ENCODE measurements around the gene FAM162B.

The FAM162B gene

DNA sequence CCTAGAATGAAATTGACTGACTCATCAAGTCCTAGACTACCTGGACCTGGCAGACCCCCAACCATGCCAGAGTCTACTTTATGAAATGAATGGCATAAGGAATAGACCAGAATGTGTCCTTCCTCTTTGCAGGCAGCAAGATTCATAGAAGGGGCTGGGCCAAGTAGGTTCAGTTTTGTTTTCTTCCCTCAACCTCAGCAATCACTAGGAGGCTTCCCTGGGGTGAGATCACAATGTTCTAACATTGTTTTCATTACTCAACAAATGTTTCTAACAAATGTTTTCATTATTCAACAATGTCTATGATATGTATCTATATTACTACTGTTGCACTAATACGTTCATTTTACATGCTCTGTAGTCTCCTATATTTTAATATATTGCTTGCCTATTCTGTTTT lies 8.4 kb upstream of the FAM162B start:
- Histone ChIP-seq H2BK15ac (ENCODE audit: low read depth, poor library complexity, severe bottlenecking) (no peak overlapping the region), H2BK5ac (ENCODE audit: low read depth, low read length, poor library complexity, severe bottlenecking) (no peak overlapping the region), H4K91ac (ENCODE audit: low read length) (no peak overlapping the region), H3K36me3 (ENCODE audit: control insufficient read depth in 1 of 2, insufficient read depth in 2 of 2, low read depth in 1 of 2, low read length in 2 of 2) (no peaks in the 10 kb centered on the region), H3K4ac (ENCODE audit: low read depth in 1 of 2, low read length in 2 of 2) (no peak overlapping the region), H3K9ac (ENCODE audit: low read length) (no peak overlapping the region), H3K27ac (ENCODE audit: low read length, poor library complexity, severe bottlenecking) (no peak overlapping the region), H3K23ac (ENCODE audit: low read length in 2 of 2) (no peak overlapping the region), H2AK5ac (ENCODE audit: low read length, severe bottlenecking) (no peak overlapping the region), H2BK120ac (ENCODE audit: low read depth, low read length) (no peak overlapping the region), H3K4me3 (ENCODE audit: insufficient read depth in 1 of 2, low read depth in 1 of 2, low read length in 2 of 2) (no peak overlapping the region), H3K79me1 (replicated peaks; ENCODE audit: low read length, poor library complexity, severe bottlenecking) (no peaks in the 10 kb centered on the region), H2BK12ac (ENCODE audit: low read length in 2 of 2) (no peak overlapping the region), H3K4me2 (ENCODE audit: low read length, poor library complexity, severe bottlenecking) (no peak overlapping the region), H3K14ac (ENCODE audit: low read length in 2 of 2) (no peak overlapping the region), H3K27me3 (ENCODE audit: control insufficient read depth in 1 of 2, insufficient read depth in 1 of 2, low read length in 2 of 2) (no peaks in the 10 kb centered on the region), H3K4me1 (ENCODE audit: control insufficient read depth, insufficient read depth, low read depth, low read length) (no peaks in the 10 kb centered on the region), H3K9me3 (ENCODE audit: control insufficient read depth, low read length) (no peaks in the 10 kb centered on the region), H3K18ac (ENCODE audit: low read depth in 1 of 2, low read length in 2 of 2) (no peak overlapping the region), H2AFZ (ENCODE audit: low read depth, low read length) (no peak overlapping the region), H4K8ac (ENCODE audit: low read length) (no peak overlapping the region)
- no peak for DNase-seq
- WGBS = no CpG with 5 or more reads among the region's 1 CpG

DNA sequence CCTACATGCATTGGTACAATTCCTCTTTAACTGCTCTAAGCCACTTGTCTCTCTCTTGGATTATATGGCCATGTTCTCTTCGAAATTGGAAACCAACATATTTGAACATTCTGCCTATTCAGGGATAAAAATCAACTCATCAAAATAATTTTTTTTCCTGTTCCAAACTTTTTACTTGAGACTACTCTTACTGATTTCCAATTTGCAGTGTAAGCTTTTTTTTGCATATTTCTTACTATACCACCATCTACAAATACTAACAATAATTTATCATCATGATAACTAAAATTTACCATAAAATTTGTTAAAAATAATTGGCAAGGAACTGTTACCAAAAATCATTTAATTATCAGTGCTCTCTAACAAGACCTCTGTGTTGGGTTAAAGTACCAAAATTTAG lies 6.9 kb upstream of the FAM162B start:
- Histone ChIP-seq H3K14ac (ENCODE audit: low read length in 2 of 2) (no peak overlapping the region), H4K8ac (ENCODE audit: low read length) (no peak overlapping the region), H3K18ac (ENCODE audit: low read depth in 1 of 2, low read length in 2 of 2) (no peak overlapping the region), H3K27ac (ENCODE audit: low read length, poor library complexity, severe bottlenecking) (no peak overlapping the region), H3K4me1 (ENCODE audit: control insufficient read depth, insufficient read depth, low read depth, low read length) (no peaks in the 10 kb centered on the region), H4K91ac (ENCODE audit: low read length) (no peak overlapping the region), H3K9ac (ENCODE audit: low read length) (no peak overlapping the region), H3K23ac (ENCODE audit: low read length in 2 of 2) (no peak overlapping the region), H3K4me3 (ENCODE audit: insufficient read depth in 1 of 2, low read depth in 1 of 2, low read length in 2 of 2) (no peak overlapping the region), H3K36me3 (ENCODE audit: control insufficient read depth in 1 of 2, insufficient read depth in 2 of 2, low read depth in 1 of 2, low read length in 2 of 2) (no peaks in the 10 kb centered on the region), H3K27me3 (ENCODE audit: control insufficient read depth in 1 of 2, insufficient read depth in 1 of 2, low read length in 2 of 2) (no peaks in the 10 kb centered on the region), H2BK12ac (ENCODE audit: low read length in 2 of 2) (no peak overlapping the region), H3K4ac (ENCODE audit: low read depth in 1 of 2, low read length in 2 of 2) (no peak overlapping the region), H3K4me2 (ENCODE audit: low read length, poor library complexity, severe bottlenecking) (no peak overlapping the region), H2AK5ac (ENCODE audit: low read length, severe bottlenecking) (no peak overlapping the region), H2BK15ac (ENCODE audit: low read depth, poor library complexity, severe bottlenecking) (no peak overlapping the region), H2BK120ac (ENCODE audit: low read depth, low read length) (no peak overlapping the region), H3K79me1 (replicated peaks; ENCODE audit: low read length, poor library complexity, severe bottlenecking) (no peaks in the 10 kb centered on the region), H3K9me3 (ENCODE audit: control insufficient read depth, low read length) (no peaks in the 10 kb centered on the region), H2BK5ac (ENCODE audit: low read depth, low read length, poor library complexity, severe bottlenecking) (no peak overlapping the region), H2AFZ (ENCODE audit: low read depth, low read length) (no peak overlapping the region)
- no peak for DNase-seq
- WGBS = 56% methylated on average over 1 of the region's 1 CpG

DNA sequence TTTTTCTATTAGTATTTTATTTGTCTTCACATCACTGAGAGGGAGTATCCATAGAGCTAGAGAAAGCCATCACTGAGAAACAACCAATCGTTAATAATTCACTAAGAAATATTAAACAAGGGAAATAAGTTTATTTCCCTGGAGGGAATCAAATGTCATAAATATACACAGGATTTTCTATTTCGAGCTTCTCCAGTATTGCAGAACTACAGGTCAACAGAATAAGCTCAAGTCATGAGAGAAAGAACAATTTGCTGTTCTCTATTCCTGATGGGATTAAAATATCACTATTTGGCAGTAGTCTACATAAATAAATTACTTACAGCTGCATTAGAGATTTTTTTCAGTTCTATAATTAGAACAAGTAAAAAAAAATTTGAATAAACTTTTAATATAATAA lies 2.2 kb upstream of the FAM162B start:
- Histone ChIP-seq H3K4me1 (ENCODE audit: control insufficient read depth, insufficient read depth, low read depth, low read length) (peaks cover 12% of the 10 kb centered on the region), H3K27ac (ENCODE audit: low read length, poor library complexity, severe bottlenecking) (no peak overlapping the region), H4K8ac (ENCODE audit: low read length) (no peak overlapping the region), H3K27me3 (ENCODE audit: control insufficient read depth in 1 of 2, insufficient read depth in 1 of 2, low read length in 2 of 2) (peaks cover 13 to 17% of the 10 kb centered on the region in 2 experiments), H2BK15ac (ENCODE audit: low read depth, poor library complexity, severe bottlenecking) (no peak overlapping the region), H2AK5ac (ENCODE audit: low read length, severe bottlenecking) (no peak overlapping the region), H3K9ac (ENCODE audit: low read length) (no peak overlapping the region), H3K79me1 (replicated peaks; ENCODE audit: low read length, poor library complexity, severe bottlenecking) (no peaks in the 10 kb centered on the region), H3K23ac (ENCODE audit: low read length in 2 of 2) (no peak overlapping the region), H3K36me3 (ENCODE audit: control insufficient read depth in 1 of 2, insufficient read depth in 2 of 2, low read depth in 1 of 2, low read length in 2 of 2) (no peaks in the 10 kb centered on the region), H3K4me3 (ENCODE audit: insufficient read depth in 1 of 2, low read depth in 1 of 2, low read length in 2 of 2) (no peak overlapping the region), H4K91ac (ENCODE audit: low read length) (no peak overlapping the region), H3K14ac (ENCODE audit: low read length in 2 of 2) (no peak overlapping the region), H3K18ac (ENCODE audit: low read depth in 1 of 2, low read length in 2 of 2) (no peak overlapping the region), H2BK12ac (ENCODE audit: low read length in 2 of 2) (no peak overlapping the region), H3K4me2 (ENCODE audit: low read length, poor library complexity, severe bottlenecking) (no peak overlapping the region), H3K4ac (ENCODE audit: low read depth in 1 of 2, low read length in 2 of 2) (no peak overlapping the region), H3K9me3 (ENCODE audit: control insufficient read depth, low read length) (no peaks in the 10 kb centered on the region), H2AFZ (ENCODE audit: low read depth, low read length) (no peak overlapping the region), H2BK120ac (ENCODE audit: low read depth, low read length) (no peak overlapping the region), H2BK5ac (ENCODE audit: low read depth, low read length, poor library complexity, severe bottlenecking) (no peak overlapping the region)
- DNase-seq = no peak
- WGBS = no CpG with 5 or more reads among the region's 2 CpGs

DNA sequence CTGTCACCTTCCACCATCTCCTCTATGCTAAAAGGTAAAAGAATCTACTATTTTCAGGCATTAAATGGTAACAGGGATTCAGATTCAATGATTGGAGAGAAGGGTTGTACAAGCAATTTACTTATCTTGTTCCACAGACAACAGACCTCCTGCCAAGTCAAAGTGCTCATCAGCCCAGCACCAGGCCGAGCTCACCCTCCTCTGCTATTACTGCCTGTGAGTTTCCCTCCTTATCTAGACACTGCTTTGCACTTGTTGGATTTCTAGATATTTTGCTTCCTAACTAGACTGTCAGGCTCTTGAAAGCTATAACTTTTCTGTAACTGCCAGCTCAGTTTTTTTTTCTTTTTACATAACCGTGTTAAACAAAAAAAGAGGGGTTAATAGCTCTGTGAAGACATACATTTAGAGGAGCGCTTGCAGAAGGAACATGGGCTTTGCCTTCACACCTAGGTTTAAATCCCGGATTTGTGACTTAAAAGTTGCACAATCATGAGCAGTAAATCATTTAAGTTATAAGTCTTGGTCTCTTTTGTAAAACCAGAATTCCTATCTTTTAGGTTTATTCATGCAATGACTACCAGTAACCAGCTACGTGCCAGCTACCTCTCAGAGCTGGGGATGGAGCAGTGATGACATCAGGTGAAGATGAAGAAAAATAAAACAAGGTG lies 1.1 kb upstream of the FAM162B start:
- no peak overlapping the region for H3K4ac ChIP-seq (ENCODE audit: low read depth in 1 of 2, low read length in 2 of 2)
- DNase-seq = no peak

More for the DNA sequence above, 1.1 kb upstream of the FAM162B start:
- WGBS = 60% methylated on average over 5 of the region's 5 CpGs
- Histone ChIP-seq H2AK5ac (ENCODE audit: low read length, severe bottlenecking) (no peak overlapping the region), H2BK12ac (ENCODE audit: low read length in 2 of 2) (no peak overlapping the region), H3K9me3 (ENCODE audit: control insufficient read depth, low read length) (no peaks in the 10 kb centered on the region), H2AFZ (ENCODE audit: low read depth, low read length) (no peak overlapping the region), H3K4me1 (ENCODE audit: control insufficient read depth, insufficient read depth, low read depth, low read length) (peaks cover 12% of the 10 kb centered on the region), H3K4me2 (ENCODE audit: low read length, poor library complexity, severe bottlenecking) (no peak overlapping the region), H3K27ac (ENCODE audit: low read length, poor library complexity, severe bottlenecking) (no peak overlapping the region), H3K79me1 (replicated peaks; ENCODE audit: low read length, poor library complexity, severe bottlenecking) (no peaks in the 10 kb centered on the region), H3K36me3 (ENCODE audit: control insufficient read depth in 1 of 2, insufficient read depth in 2 of 2, low read depth in 1 of 2, low read length in 2 of 2) (no peaks in the 10 kb centered on the region), H3K27me3 (ENCODE audit: control insufficient read depth in 1 of 2, insufficient read depth in 1 of 2, low read length in 2 of 2) (peaks cover 13 to 17% of the 10 kb centered on the region in 2 experiments), H3K23ac (ENCODE audit: low read length in 2 of 2) (no peak overlapping the region), H2BK120ac (ENCODE audit: low read depth, low read length) (no peak overlapping the region), H2BK5ac (ENCODE audit: low read depth, low read length, poor library complexity, severe bottlenecking) (no peak overlapping the region), H3K9ac (ENCODE audit: low read length) (no peak overlapping the region), H3K4me3 (ENCODE audit: insufficient read depth in 1 of 2, low read depth in 1 of 2, low read length in 2 of 2) (no peak overlapping the region), H4K91ac (ENCODE audit: low read length) (no peak overlapping the region), H2BK15ac (ENCODE audit: low read depth, poor library complexity, severe bottlenecking) (no peak overlapping the region), H3K14ac (ENCODE audit: low read length in 2 of 2) (no peak overlapping the region), H3K18ac (ENCODE audit: low read depth in 1 of 2, low read length in 2 of 2) (no peak overlapping the region), H4K8ac (ENCODE audit: low read length) (no peak overlapping the region)

Data from mesenchymal stem cell (in vitro differentiated cells and primary cell).